DMS 273 (cell line): ENCODE measurements around the gene PKIB.
A peak's percentile ranks its signal among the peaks of the same experiment; 100 is the strongest.
"Not testable (repeated sequence)": the region's sequence is repeated elsewhere in the genome, so short reads cannot be mapped to it uniquely, and the experiment has no call there.

Source experiments
- DNase-seq: peaks from one replicate; lab custom pipeline; 2025; ENCODE audit not compliant: unreplicated experiment; lab: John Stamatoyannopoulos, UW

Gene PKIB, protein sequence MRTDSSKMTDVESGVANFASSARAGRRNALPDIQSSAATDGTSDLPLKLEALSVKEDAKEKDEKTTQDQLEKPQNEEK

DNA sequence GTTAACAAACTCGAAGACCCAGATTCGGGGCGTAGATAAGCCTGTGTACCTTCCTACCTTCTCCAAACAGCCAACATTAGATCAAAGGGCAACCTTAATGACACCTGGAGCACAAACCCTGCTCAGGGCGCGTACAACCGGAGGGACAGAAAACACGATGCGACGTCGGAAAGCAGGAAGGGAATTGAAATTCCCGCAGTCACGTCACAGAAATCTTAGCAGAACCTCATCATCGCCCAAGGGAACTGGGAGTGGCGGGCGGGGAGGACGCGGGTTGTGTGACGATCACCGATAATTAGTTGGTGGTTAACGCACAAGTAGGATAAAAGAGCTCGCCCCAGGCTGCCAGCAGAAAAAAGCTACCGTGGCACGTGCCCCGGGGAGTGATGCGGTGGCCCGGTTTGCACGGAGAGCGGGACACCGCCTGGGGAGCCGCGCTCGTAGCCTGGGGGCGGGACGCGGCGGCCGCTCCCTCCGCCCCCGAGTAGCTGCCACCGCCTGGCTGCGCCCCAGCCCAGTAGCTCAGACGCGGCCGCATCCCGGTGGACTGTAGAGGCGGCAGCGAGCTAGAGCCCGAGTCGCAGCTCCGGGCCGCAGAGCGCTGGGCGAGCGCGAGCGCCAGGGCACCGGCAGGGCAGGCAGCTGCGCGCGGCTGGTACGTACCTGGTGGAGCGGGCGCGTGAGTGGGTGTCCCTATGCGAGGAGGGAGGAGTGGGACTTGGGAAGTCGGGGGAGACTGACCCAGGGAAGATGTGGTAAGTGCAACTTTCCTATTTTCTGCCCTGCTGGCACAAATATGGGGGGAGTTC is at the start of gene PKIB:
PKIB (plus strand) TSS at position 525 of the 809 bp plus-strand sequence. CDS start 107,390 bp downstream, outside the sequence.
- DNase-seq = peak; percentile 89

GRCh38 chr6:122563364-122564052 is 46.7 kb upstream of the PKIB start:
- DNase-seq = no peak

- no peak for DNase-seq
Observed at GRCh38 chr6:122564230-122564629, 46.0 kb upstream of the PKIB start.

- DNase-seq = no peak
Observed at GRCh38 chr6:122565708-122566107, 44.5 kb upstream of the PKIB start.

GRCh38 chr6:122567034-122567433 is 43.2 kb upstream of the PKIB start:
- DNase-seq = no peak

GRCh38 chr6:122568350-122568749 is 41.9 kb upstream of the PKIB start:
- DNase-seq = no peak

DNA sequence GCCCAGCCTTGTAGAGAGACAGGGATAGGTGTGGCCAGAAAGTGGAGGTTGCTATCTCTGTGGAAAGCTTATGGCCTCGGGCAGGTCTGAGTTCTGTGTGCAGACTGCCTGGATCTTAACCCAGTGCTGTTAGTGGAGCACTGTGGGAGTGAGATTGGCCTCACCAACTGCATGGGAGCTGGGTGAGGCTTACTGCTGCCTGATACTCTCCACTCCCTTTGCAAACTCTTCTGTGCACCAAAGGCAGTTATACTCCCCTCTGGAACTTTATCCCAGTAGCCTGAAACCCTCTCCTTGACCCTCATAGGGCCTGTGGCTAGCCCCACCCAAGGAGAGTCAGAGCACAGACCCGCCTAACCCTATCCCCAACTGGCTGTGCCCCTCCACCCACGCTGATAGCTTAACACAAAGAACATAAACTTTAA is 41.4 kb upstream of the PKIB start:
- DNase-seq = no peak

- DNase-seq = no peak
Observed at GRCh38 chr6:122569230-122569771, 40.9 kb upstream of the PKIB start.

DNA sequence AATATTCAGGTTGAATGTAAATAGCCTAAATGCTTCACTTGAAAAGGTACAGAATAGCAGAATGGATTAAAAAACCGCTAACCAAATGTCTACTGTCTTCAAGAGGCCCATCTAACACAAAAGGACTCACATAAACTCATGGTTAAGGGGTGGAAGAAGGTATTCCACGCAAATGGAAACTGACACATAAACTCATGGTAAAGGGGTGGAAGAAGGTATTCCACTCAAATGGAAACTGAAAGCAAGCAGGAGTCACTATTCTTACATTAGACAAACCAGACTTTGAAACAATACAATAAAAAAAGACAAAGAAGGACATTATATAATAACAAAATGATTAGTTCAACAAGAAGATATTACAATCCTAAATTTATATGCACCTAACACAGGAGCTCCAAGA is 38.3 kb upstream of the PKIB start:
- no peak for DNase-seq

DNA sequence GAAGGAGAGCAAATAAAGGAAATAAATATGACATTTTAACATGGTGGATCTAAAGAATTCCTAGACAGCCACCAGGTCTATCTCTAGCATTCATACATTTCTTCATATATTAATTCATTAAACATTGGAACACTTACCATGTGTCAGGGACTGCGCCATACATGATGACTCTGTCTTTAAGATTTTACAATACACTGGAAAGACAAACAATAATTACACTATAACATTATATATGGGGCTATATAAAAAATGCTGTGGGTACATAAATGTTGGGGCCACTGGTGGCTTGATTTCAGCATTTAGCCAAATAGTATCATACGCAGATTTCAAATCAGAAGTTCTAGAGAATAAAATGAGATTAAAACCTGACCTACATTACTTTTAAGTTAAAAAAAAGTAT is 33.3 kb upstream of the PKIB start:
- no peak for DNase-seq

DNA sequence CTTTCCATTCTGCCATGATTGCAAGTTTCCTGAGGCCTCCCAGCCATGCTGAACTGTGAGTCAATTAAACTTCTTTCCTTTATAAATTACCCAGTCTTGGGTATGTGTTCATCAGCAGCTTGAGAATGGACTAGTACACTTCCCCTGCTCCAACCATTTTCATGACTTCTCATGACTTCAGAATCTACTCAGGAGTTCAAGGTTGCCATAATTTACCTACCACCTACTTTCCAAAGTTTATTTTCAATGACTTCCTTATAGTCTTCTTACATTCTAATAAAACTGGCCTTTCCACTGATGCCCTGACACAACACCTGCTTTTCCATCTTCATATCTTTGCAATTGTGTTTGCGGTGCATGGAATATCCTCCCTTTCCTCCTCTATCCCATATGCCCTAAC is 31.2 kb upstream of the PKIB start:
- DNase-seq = no peak

- DNase-seq = peak; percentile 14
Observed at GRCh38 chr6:122580737-122581136, 29.5 kb upstream of the PKIB start.

GRCh38 chr6:122589115-122589514 is 21.1 kb upstream of the PKIB start:
- DNase-seq = no peak

- DNase-seq = not testable (repeated sequence)
Observed at GRCh38 chr6:122598295-122598694, 11.9 kb upstream of the PKIB start.

GRCh38 chr6:122604676-122605075 is 5.5 kb upstream of the PKIB start:
- no peak for DNase-seq

- DNase-seq = peak; percentile 48
Observed at GRCh38 chr6:122610690-122611455, 668 bp downstream of the PKIB start.

GRCh38 chr6:122612838-122613237 is 2.6 kb downstream of the PKIB start:
- no peak for DNase-seq

- no peak for DNase-seq
Observed at GRCh38 chr6:122614303-122614702, 4.1 kb downstream of the PKIB start.

GRCh38 chr6:122615409-122615808 is 5.2 kb downstream of the PKIB start:
- no peak for DNase-seq

- no peak for DNase-seq
Observed at GRCh38 chr6:122616877-122617276, 6.7 kb downstream of the PKIB start.

DNA sequence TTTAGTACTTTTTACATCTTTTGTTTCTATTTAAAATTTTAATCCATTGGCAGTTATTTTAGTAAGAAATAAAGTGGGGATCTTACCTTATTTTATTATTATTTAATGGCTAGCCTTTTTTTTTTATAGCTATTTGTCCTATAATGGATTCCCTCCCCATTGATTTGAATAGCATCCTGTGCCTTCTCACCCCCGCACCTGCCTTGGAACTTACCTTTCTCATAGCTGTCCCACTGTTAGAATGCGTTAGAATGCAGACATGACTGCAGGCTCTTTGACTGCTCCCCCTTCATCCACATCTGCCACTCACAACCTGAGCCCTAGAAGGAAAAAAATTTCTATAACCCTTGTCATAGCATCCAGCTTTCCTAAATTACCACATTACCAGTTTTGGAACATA is 9.1 kb downstream of the PKIB start:
- no peak for DNase-seq
